CD4-positive, alpha-beta T cell treated with Interleukin-1 beta for 1 hour (primary cell): ENCODE measurements around the gene PTN.
"Not testable (repeated sequence)": the region's sequence is repeated elsewhere in the genome, so short reads cannot be mapped to it uniquely, and the experiment has no call there.

Experiments used
- DNase-seq, 2 donors: peaks; one replicate each; pipeline ENCODE4 v3.0.0-alpha.2; 2020 to 2022

PTN gene

DNA sequence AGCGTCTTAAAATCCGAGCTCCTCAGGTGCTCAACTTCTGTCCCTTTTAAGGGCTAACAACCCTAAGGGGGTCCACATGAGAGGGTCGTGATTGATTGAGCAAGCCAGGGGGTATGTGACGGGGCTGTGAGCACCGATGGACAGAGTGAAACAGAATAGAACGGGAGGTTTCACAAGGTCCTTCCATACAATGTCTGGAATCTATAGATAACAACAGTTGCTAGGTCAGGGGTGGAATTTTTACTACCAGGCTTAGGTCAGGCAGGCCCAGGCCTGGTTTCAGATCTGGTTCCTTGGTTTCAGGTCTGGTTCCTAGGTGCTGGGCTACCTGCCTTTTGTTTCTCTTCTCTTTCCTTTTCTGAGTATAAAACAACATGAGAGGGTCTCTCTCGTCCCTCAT is 80.9 kb downstream of the PTN start:
- no peak for DNase-seq

DNA sequence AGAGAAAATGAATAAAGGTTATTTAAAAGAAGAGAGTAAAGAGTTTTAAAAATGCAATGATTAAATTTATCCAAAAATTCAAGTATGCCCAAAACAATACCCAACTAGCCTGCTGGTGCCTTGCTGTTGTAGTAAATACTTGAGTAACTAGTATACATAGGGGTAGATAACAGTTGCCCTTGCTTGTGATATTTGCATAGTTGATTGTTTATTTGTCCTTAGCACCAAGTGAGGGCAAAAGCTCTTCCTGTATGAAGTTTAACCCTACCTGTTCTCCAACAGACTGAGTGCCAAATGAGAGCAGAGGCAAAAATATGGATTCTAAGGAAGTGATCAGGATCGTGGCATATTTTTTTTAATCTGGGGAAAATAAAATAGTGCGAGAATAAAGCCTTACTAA is 85.0 kb downstream of the PTN start:
- no peak for DNase-seq

DNA sequence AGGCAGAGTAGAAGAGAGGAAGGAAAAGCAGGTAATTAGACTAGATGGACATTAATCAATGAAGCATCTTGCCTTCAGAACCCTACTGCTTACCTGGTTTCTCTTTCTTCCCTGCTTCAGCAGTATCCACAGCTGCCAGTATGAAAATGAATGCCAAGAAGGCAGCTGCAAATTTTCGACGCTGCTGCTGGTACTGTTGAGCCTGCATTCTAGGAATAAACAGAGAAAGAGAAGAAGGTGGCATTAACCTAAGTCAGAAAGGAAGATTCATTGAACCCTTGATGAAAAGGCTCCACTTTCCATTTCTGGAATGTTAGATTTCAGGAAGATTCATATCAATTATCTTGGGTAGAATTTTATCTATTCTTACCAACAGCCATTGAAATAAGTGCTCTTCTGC is 88.8 kb downstream of the PTN start:
- no peak for DNase-seq

DNA sequence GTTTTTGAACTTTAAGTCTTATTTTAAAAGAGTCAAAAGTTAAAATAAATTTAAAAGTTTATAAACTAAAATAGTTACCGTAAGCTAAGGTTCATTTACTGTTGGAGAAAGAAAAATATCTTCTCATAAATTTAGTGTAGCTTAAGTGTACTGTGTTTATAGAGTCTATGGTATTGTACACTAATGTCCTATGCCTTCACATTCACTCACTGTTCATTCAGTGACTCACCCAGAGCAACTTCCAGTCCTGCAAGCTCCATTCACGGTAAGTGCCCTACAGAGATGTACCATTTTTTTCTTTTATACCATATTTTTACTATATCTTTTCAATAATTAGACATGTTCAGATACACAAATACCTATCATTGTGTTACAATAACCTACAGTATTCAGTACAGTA is 97.6 kb downstream of the PTN start:
- DNase-seq = no peak

DNA sequence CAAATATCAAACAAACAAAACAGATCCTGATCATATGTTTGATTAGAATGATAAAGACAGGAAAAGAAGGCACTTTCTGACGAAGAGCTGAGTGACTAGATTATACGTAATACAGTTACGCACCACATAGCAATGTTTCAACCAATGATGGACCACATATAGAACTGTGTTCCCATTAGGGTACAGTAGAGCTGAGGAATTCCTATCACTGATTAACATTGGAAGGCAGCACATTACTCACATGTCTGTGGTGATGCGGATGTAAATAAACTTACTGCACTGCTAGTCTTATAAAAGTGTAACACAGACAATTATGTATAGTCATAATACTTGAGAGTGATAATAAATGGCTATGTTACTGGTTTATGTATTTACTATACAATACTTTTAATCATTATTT is 98.3 kb downstream of the PTN start:
- no peak for DNase-seq

DNA sequence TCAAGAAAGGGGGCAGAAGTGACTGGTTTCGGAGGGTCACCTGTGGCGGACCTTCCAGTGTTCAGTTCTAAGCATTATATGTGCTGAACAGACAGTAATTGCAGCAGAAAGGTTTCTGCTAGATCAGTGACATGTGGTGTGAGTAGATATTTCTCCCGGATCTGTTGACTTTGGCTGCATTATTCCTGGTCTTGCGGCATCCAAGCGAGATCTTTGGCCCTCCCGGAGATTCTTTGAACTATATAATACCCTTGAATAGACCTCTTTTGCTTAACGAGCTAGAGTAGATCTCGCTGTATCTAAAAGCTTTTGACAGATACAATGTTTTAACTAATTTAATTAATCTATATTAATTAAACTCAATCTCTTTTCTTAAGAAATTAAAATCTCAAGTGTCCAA is 99.8 kb downstream of the PTN start:
- no peak for DNase-seq

DNA sequence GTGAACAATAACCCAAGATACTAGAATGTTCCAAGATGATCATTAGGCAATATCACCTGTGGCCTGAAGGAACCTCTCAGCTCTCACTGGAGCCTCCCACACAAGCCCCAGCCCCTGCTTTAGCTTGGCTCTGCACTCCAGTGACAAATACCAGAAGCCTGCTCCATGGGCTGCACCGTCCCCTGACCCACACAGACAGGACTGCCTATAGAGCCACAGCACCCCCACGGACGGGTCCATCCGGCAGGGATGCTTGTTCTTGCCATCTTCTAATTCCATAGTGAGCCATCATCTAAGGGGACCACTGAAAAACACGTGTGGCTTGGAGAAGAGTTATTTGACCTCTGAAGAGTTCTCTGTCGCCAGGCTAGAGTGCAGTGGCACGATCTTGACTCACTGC is 100.9 kb downstream of the PTN start:
- DNase-seq = no peak

DNA sequence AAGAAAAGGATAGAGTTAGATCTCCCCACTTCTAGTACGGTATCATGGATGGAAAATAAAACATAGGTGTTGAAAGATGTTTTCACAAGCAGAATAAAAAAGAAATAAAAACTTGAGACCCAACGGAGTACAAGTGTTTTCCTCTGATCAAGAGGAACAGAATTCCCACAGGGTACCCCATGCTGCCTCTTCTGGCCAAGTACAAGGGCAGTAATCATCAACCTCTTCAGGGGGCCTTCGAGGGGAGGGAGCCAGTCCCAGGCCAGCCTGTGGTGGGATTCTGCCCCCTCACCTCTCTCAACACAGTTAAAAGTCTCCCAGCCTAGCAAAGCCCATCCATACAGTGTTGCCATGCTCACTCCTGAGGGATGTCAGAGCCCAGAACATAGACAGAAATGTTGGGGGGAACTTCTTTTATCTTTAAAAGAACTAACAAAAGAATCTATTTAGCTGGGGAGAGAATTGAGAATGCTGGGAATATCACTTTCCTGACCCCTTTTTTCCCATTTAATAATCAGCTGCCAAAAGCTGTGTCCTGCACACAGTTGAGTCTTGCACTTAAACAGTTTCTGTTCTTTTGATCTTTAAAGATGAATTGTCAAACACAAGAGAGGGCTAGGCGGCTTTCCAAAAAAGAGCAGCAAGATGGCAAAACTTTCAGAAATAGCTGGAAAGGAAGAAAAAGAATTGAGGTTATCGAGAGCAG is 101.7 kb downstream of the PTN start:
- no peak for DNase-seq

DNA sequence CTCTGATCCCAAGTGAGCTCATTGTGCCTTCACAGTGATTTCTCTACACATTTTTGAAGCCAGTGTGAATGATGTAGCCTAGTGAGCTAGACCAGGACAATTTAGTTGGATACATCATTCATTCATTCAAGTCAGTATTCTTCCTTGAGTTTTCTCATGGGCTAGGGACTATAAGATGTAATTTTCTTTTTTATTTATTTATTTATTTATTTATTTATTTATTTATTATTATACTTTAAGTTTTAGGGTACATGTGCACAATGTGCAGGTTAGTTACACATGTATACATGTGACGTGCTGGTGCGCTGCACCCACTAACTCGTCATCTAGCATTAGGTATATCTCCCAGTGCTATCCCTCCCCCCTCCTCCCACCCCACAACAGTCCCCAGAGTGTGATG is 104.3 kb downstream of the PTN start:
- not testable (repeated sequence) for DNase-seq

DNA sequence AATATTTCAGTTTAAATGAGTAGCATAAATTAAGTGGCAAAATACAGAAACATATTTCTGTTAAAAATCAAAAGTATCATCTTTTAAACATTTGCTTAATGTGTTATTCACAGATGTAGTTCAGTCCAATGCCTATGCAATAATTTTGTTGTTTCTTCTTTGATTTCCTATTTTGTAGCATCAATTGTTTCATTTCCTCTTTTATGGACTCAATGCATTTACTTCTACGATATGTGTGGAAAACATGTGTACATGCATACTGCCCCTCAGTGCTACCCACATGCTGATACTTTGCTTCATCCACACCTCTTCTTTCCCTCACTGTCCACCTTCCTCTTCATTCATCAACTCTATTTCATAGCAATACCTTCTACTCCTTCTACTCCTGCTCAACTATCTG is 108.1 kb downstream of the PTN start:
- DNase-seq = no peak

DNA sequence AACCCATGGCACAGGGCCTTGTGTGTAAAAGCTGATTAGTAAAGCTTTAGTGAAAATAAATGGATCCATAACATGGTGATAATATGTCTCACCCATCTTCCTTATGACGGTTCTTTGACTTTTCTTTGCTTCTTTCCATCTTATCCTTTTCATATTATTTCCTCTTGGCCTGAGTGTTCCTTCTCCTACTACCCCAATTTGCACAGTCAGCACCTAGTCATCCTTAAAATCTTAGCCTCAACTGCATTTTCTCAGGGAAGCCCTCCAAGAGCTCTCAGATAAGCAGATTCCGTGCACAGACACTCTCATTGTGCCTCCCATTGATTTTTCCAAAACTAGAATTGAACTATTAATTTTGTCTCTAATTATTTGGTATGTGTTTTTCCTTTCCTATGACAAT is 112.4 kb downstream of the PTN start:
- DNase-seq = no peak

DNA sequence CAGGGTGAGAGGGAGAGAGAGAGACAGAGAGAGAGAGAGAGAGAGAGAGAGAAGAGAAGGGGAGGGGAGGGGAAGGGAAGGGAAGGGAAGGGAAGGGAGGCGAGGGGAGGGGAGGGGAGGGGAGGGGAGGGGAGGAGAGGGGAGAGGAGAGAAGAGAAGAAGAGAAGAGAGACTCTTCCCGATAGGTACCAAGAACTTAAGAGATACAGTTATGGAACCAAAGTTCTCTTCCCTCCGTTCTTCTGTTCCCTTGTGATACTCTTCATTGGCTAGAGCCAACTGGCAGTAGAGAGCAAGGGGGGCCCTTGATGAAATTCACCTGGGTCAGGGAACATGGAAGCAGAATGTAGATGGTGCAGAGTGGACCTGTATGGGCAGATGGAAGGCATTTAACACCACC is 122.1 kb downstream of the PTN start:
- no peak for DNase-seq

DNA sequence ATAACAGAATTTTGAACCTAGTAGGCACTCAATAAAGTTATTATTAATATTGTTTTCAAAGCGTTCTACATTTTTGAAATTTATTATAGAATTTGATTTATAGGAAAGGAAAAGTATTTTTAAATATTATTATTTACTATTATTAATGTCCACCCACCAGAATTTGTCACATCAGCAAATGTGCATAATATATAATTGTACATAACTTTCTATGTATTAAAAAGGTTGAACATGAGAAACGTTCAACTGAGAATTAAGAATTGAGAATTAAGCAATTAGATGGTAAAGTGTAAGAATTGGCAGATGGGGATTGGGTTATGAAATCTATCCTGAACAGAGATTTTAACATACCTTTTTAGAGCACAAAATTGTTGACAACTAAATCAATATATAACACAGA is 129.8 kb downstream of the PTN start:
- no peak for DNase-seq

DNA sequence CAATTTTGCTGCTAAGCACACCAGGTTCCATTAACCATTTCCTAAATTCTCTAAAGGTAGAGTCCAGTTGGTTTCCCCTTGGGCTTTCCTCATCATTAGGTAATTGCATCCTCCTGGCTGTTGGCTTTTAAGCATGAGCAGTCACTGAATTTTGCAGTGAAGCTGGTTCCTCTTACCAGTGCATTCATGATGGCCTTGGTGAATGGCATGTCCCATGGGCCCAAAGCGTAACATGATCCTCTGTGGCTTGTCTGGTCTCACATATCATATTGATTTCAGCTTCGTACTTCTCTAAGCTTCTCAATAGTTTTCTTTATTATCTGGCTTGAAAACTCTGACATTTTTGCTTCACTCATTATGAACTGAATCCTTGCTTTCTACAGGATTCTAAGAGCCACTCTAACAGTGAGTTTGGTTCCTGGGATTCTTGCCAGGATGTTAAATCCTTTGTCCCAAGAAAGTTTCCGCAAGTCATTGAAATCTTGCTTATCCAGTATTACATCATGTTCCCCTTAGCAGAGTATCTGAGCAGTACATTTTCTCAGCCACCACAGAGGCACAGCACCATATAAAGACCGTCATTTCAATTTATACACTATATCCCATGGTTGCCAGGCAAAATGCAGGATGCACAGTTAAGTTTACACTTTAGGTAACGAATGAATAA is 134.2 kb downstream of the PTN start:
- no peak for DNase-seq

DNA sequence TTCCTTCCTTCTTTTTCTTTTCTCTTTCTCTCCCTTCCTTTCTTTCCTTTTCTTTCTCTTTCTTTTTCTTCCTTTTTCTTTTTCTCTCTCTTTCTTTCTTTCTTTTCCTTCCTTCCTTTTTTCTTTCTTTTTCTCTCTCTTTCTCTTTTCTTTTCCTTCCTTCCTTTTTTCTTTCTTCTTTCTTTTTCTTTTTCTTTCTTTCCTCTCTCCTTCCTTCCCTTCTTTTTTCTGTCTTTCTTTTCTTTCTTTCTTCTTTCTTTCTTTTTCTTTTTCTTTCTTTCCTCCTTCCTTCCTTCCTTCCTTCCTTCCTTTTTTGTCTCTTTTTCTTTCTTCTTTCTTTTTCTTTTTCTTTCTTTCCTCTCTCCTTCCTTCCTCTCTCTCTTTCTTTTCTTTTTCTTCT is 136.8 kb downstream of the PTN start:
- no peak for DNase-seq

DNA sequence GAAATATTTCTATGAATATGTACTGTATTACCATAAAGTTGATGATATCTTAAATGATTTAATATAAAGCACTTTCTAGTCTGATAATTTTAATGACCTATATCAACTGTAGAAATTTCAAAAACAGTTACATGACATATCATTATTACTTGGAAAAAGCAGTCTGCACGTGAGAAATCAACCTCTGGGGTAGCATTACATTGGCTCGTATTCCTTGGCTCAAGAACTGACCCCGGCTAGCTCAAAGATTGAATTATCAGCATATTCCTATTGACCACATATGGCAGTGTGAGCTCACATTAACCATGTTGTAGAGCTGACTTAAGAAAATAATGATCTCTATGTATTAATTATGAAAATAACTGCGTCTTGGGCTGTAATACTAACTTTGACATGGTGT is 139.3 kb downstream of the PTN start:
- no peak for DNase-seq

DNA sequence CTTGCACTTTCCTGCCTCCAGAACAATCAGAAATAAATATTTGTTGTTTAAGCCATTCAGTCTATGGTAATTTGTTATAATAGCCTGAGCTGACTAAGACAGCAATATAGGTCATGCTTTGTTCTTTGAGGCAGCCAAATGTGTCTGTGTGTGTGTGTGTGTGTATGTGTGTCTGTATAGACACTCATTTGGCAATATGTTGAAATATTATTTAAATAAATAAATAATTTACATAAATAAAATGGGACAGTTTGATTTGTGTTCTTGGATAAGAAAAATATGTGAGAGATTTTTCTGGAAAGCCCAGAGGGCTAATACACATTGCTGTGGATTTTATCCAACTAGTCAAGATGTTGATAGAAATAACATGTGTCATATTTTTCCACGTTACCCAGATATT is 140.2 kb downstream of the PTN start:
- no peak for DNase-seq

DNA sequence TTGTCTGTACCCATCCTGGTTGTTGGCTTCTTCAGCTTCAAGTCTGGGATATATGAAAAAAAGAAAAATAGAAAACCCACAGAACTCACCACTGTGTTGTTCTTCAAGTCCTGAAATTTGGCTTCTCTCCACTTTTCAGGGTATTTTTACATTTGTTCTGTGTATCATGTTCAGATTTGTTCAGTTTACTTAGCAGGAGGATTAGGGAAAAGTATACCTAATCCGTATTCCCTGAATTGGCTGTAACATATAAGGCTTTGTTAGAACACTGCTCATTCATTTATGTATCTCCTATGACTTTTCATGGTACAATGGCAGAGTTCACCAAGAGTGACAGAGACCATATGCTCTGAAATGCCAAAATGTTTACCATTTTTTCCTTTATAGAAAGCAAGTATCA is 146.9 kb downstream of the PTN start:
- DNase-seq = no peak

DNA sequence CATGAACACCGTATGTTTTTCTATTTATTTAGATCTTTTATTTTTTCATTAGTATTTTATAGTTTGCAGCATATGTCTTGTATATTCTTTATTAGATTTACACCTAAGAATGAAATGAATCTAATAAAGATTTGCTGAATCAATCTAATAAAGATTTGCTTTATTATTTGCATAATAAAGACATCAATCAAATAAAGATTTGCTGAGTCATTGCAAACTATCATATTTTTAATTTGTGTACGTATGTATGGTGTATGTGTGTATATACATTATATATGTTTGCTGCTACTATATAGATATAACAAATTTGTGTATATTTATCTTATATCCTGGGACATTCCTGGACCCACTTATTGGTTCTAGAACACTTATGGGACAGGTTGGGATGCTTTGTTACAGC is 147.5 kb downstream of the PTN start:
- DNase-seq = no peak

DNA sequence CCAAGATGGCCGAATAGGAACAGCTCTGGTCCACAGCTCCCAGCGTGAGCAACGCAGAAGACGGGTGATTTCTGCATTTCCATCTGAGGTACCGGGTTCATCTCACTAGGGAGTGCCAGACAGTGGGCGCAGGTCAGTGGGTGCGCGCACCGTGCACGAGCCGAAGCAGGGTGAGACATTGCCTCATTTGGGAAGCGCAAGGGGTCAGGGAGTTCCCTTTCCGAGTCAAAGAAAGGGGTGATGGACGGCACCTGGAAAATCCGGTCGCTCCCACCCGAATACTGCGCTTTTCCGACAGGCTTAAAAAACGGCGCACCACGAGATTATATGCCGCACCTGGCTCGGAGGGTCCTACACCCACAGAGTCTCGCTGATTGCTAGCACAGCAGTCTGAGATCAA is 161.9 kb downstream of the PTN start:
- not testable (repeated sequence) for DNase-seq
